Heart right ventricle (tissue), 16 donors: ENCODE measurements around the gene RELL2. TPM values are rescaled to one million over a fixed set of nuclear protein-coding genes. Genes with fewer than 3 reads are reported as not detected.

ENCODE experiments used
- ATAC-seq, 8 donors: fragments of 200-7000 bp; cut with Tn5 transposase; one replicate each; pipeline ENCODE4 v1.9.1; 2020; ENCODE audit warnings: mild to moderate bottlenecking in 8 of 8, moderate library complexity in 8 of 8, moderate number of reproducible peaks in 1 of 8
- DNase-seq, 2 donors: peaks; one replicate each; pipeline ENCODE4 v3.0.0-alpha.2; 2020
- H3K27ac ChIP-seq, 10 donors: fragments of 200-600 bp; sonication (generic) in 2 of 10; one replicate each; pipeline versions ENCODE4 v1.5.0 to v1.8.0; 2020 to 2022; ENCODE audit warnings: mild to moderate bottlenecking in 3 of 10
- H3K27me3 ChIP-seq, 7 donors: fragments of 200-600 bp; one replicate each; pipeline ENCODE4 v1.8.0; 2021 to 2022; ENCODE audit warnings: mild to moderate bottlenecking in 2 of 7
- H3K36me3 ChIP-seq, 9 donors: fragments of 200-600 bp; sonication (generic) in 1 of 9; one replicate each; pipeline versions ENCODE4 v1.5.0 to v1.8.0; 2020 to 2022; ENCODE audit warnings: mild to moderate bottlenecking in 2 of 9
- H3K4me1 ChIP-seq, 9 donors: fragments of 200-600 bp; sonication (generic) in 1 of 9; one replicate each; pipeline versions ENCODE4 v1.5.0 to v1.8.0; 2020 to 2022; ENCODE audit warnings: mild to moderate bottlenecking in 4 of 9
- H3K4me3 ChIP-seq, 10 donors: fragments of 200-600 bp; sonication (generic) in 2 of 10; one replicate each; pipeline versions ENCODE4 v1.5.0 to v1.8.0; 2020 to 2022; ENCODE audit warnings: mild to moderate bottlenecking in 7 of 10, moderate library complexity in 2 of 10
- H3K9me3 ChIP-seq, 11 donors: fragments of 200-600 bp in 10 of 11; sonication (generic) in 2 of 11; one replicate each; pipeline versions ENCODE4 v1.5.0 to v1.8.0; 2013 to 2022; ENCODE audit warnings: mild to moderate bottlenecking in 2 of 11, control low read depth in 1 of 11, moderate library complexity in 1 of 11
- CTCF ChIP-seq, 9 donors: fragments of 200-600 bp; sonication (generic) in 2 of 9; IDR thresholded peaks; one replicate each; pipeline versions ENCODE4 v1.5.0 to v1.8.0; 2021 to 2022; ENCODE audit warnings: antibody characterized with exemption in 9 of 9, mild to moderate bottlenecking in 5 of 9, moderate library complexity in 1 of 9
- WGBS, 2 donors: extraction: QIAGEN DNeasy Blood & Tissue Kit; methylation state at CpG; one replicate each; pipeline ENCODE4 v1.1.7; 2013; ENCODE audit warnings: inconsistent platforms in 1 of 2; 5-methylcytosine and 5-hydroxymethylcytosine counted together
- intact Hi-C, 10 donors: fragments of 100-400 bp; cut with DNase I; formaldehyde crosslinking; loops; one replicate each; pipeline versions ENCODE4 v1.11.1 to v1.14.2; 2022
- polyA plus RNA-seq, 2 donors: library from polyadenylated mRNA; stranded (reverse); fragments of 200-250 nt; gene quantifications; one replicate each; pipeline ENCODE4 v1.2.3, GENCODE V29; 2013
- total RNA-seq, 10 donors: library from RNA; stranded (reverse); fragmentation: NEBNext Ultra II Directional in 3 of 10; extraction: Animal tissue kit (Norgen Biotek cat#: 25700) in 3 of 10; gene quantifications; one replicate each; pipeline versions ENCODE4 v1.2.1 to v1.2.4, GENCODE V29; 2021 to 2023
- donor health status: Arrhythmogenic right ventricular cardiomyopathy.
- donor health status: ischemic (EF 13 %, LVEDD 7.1; RV severe dilation, severe dysfunction).
- donor health status: healthy with polysubstance abuse.
- donor health status: DM: no; HTN: yes; CAD: no.
- donor health status: DM: no; HTN: no; CAD: no.
- donor health status: ischemic (EF 25% LVEDD 6.9; RV normal size, moderate dysfunction).
- donor health status: ischemic (EF 25% LVEDD 5.7; RV mildly dilated, moderate dysfunction).
- donor health status: healthy.
- donor health status: DM: yes; HTN: yes; CAD: no.
- donor health status: Ischemic cardiomyopathy.
- donor health status: ischemic (EF 35%, LVEDD 5.7; RV mildly dilated, moderate dysfunction).
- donor health status: nonischemic (EF 11% LVEDD 7.7; RV severe dilation, severe dysfunction).
- donor health status: DM: yes; HTN: yes; CAD: no.
- donor health status: PGD.
- donor health status: ischemic (EF 29% LVEDD 5.4; RV normal size, mild dysfunction).
- donor health status: nonischemic (EF 23%, LVEDD 6.1; RV moderate dilation, normal function).

RELL2 gene
- total and polyA plus RNA-seq, 12 donors: 0.33 to 3.2 (median 0.64) TPM

- peak overlapping the region in 1 of 10 donors; percentile 27 for H3K4me3 ChIP-seq
- peaks cover 2 to 75% (median 35%) of the 10 kb centered on the region in 9 donors for H3K4me1 ChIP-seq
- intact Hi-C loops: loop anchor here in 1 of 10 donors (5.0 kb wide), 1 partner anchor 199 kb away; no protein-coding TSS in a partner anchor
These were observed 46.9 kb downstream of the RELL2 start for GRCh38 chr5:141683596-141684141.

GRCh38 chr5:141685591-141685990, 48.8 kb downstream of the RELL2 start:
- intact Hi-C loops: no loop called here
- Histone ChIP-seq H3K27ac (no peak overlapping the region), H3K36me3 (no peaks in the 10 kb centered on the region), H3K4me1 (peaks cover 2 to 57% (median 26%) of the 10 kb centered on the region in 9 donors), H3K4me3 (no peak overlapping the region), H3K27me3 (no peaks in the 10 kb centered on the region), H3K9me3 (no peaks in the 10 kb centered on the region)
- DNase-seq (no peak), ATAC-seq (no peak)
- TF ChIP-seq CTCF (IDR thresholded peaks at IDR 0.05): no peak
- 81 to 85% methylated on average over 1 of the region's 1 CpG for WGBS, 2 donors

More at GRCh38 chr5:141683596-141684141, 46.9 kb downstream of the RELL2 start:
- Histone ChIP-seq H3K27me3 (no peaks in the 10 kb centered on the region), H3K36me3 (peaks cover 0 to 10% (median 0%) of the 10 kb centered on the region in 9 donors), H3K27ac (peak overlapping the region in 9 of 10 donors; percentile 29 to 79 (median 56)), H3K9me3 (no peaks in the 10 kb centered on the region)
- TF ChIP-seq CTCF (IDR thresholded peaks at IDR 0.05): no peak
- DNase-seq (no peak), ATAC-seq (no peak)

- no peak overlapping the region for H3K4me3 ChIP-seq
- no peaks in the 10 kb centered on the region for H3K9me3 ChIP-seq
- H3K4me1 ChIP-seq: peaks cover 2 to 50% (median 26%) of the 10 kb centered on the region in 9 donors
- no peaks in the 10 kb centered on the region for H3K36me3 ChIP-seq
- intact Hi-C loops: no loop called here
- 68 to 73% methylated on average over 3 of the region's 3 CpGs for WGBS, 2 donors
- no peak for ATAC-seq
- DNase-seq: no peak
- peak overlapping the region in 3 of 10 donors; percentile 13 to 58 (median 39) for H3K27ac ChIP-seq
- TF ChIP-seq CTCF (IDR thresholded peaks at IDR 0.05): no peak
- H3K27me3 ChIP-seq: no peaks in the 10 kb centered on the region
These were observed 50.0 kb downstream of the RELL2 start for GRCh38 chr5:141686648-141687416.

Other genes starting within 250 kb of the RELL2 start
- gene PCDHGB4, start 249.3 kb upstream of the RELL2 start, total RNA-seq: 10 to 100 TPM in 1 of 10 donors, 1 to 10 TPM in 9; 5.1 to 10.9 (median 7.3) TPM
- gene PCDHGB4, start 249.3 kb upstream of the RELL2 start, polyA plus RNA-seq: 1 to 10 TPM in 1 of 2 donors, under 1 TPM in 1; 0.96 to 3.3 TPM
- 10 to 100 TPM in 1 of 10 donors, 1 to 10 TPM in 9; 7.2 to 11.2 (median 8.7) TPM for gene PCDHGA8, start 244.4 kb upstream of the RELL2 start, total RNA-seq
- gene PCDHGA8, start 244.4 kb upstream of the RELL2 start, polyA plus RNA-seq: 1 to 10 TPM in 1 of 2 donors, under 1 TPM in 1; 0.28 to 3.7 TPM
- 10 to 100 TPM in 2 of 10 donors, 1 to 10 TPM in 8; 6.6 to 12.1 (median 8.2) TPM for gene PCDHGB5, start 239.1 kb upstream of the RELL2 start, total RNA-seq
- 1 to 10 TPM; 1.6 to 3.8 TPM for gene PCDHGB5, start 239.1 kb upstream of the RELL2 start, polyA plus RNA-seq
- 1 to 10 TPM; 4.0 to 8.3 (median 6.0) TPM for gene PCDHGA9, start 234.2 kb upstream of the RELL2 start, total RNA-seq
- gene PCDHGA9, start 234.2 kb upstream of the RELL2 start, polyA plus RNA-seq: 1 to 10 TPM in 1 of 2 donors, under 1 TPM in 1; 0.55 to 7.1 TPM
- 10 to 100 TPM in 1 of 10 donors, 1 to 10 TPM in 9; 4.6 to 10.2 (median 6.6) TPM for gene PCDHGB6, start 229.0 kb upstream of the RELL2 start, total RNA-seq
- 1 to 10 TPM; 1.1 to 5.8 TPM for gene PCDHGB6, start 229.0 kb upstream of the RELL2 start, polyA plus RNA-seq
- 1 to 10 TPM; 4.3 to 7.8 (median 6.7) TPM for gene PCDHGA10, start 224.0 kb upstream of the RELL2 start, total RNA-seq
- 1 to 10 TPM in 1 of 2 donors, under 1 TPM in 1; 0.52 to 3.4 TPM for gene PCDHGA10, start 224.0 kb upstream of the RELL2 start, polyA plus RNA-seq
- gene PCDHGB7, start 219.3 kb upstream of the RELL2 start, total RNA-seq: 10 to 100 TPM in 8 of 10 donors, 1 to 10 TPM in 2; 5.9 to 12.6 (median 10.5) TPM
- gene PCDHGB7, start 219.3 kb upstream of the RELL2 start, polyA plus RNA-seq: 1 to 10 TPM; 1.9 to 5.6 TPM
- gene PCDHGA11, start 215.9 kb upstream of the RELL2 start, total RNA-seq: 1 to 10 TPM; 3.3 to 8.5 (median 5.4) TPM
- gene PCDHGA11, start 215.9 kb upstream of the RELL2 start, polyA plus RNA-seq: 1 to 10 TPM in 1 of 2 donors, under 1 TPM in 1; 0.74 to 7.2 TPM
- gene PCDHGA12, start 206.5 kb upstream of the RELL2 start, total RNA-seq: 1 to 10 TPM; 5.4 to 9.2 (median 6.1) TPM
- 1 to 10 TPM; 1.6 to 5.3 TPM for gene PCDHGA12, start 206.5 kb upstream of the RELL2 start, polyA plus RNA-seq
- 10 to 100 TPM; 12.8 to 19.5 (median 15.9) TPM for gene PCDHGC3, start 161.0 kb upstream of the RELL2 start, total RNA-seq
- gene PCDHGC3, start 161.0 kb upstream of the RELL2 start, polyA plus RNA-seq: 10 to 100 TPM; 43.4 to 48.6 TPM
- gene PCDHGC4, start 152.0 kb upstream of the RELL2 start, total RNA-seq: 1 to 10 TPM; 1.7 to 4.3 (median 3.1) TPM
- 1 to 10 TPM in 1 of 2 donors, under 1 TPM in 1; 0.12 to 5.0 TPM for gene PCDHGC4, start 152.0 kb upstream of the RELL2 start, polyA plus RNA-seq
- gene PCDHGC5, start 147.9 kb upstream of the RELL2 start, total RNA-seq: 1 to 10 TPM; 2.2 to 4.9 (median 3.3) TPM
- 10 to 100 TPM in 1 of 2 donors, under 1 TPM in 1; 0.38 to 10.2 TPM for gene PCDHGC5, start 147.9 kb upstream of the RELL2 start, polyA plus RNA-seq
- 10 to 100 TPM; 27.3 to 93.2 (median 46.9) TPM for gene DIAPH1, start 18.0 kb upstream of the RELL2 start, total RNA-seq
- gene DIAPH1, start 18.0 kb upstream of the RELL2 start, polyA plus RNA-seq: 10 to 100 TPM; 28.4 to 48.6 TPM
- gene HDAC3, start 148 bp upstream of the RELL2 start, total RNA-seq: 10 to 100 TPM; 30.9 to 43.0 (median 32.7) TPM
- 10 to 100 TPM; 27.7 to 38.2 TPM for gene HDAC3, start 148 bp upstream of the RELL2 start, polyA plus RNA-seq
- 1 to 10 TPM; 1.2 to 6.5 (median 2.6) TPM for gene FCHSD1, start 14.4 kb downstream of the RELL2 start, total RNA-seq
- gene FCHSD1, start 14.4 kb downstream of the RELL2 start, polyA plus RNA-seq: 1 to 10 TPM; 2.9 to 6.8 TPM
- 10 to 100 TPM; 10.8 to 21.9 (median 13.4) TPM for gene ARAP3, start 45.2 kb downstream of the RELL2 start, total RNA-seq
- gene ARAP3, start 45.2 kb downstream of the RELL2 start, polyA plus RNA-seq: 10 to 100 TPM; 13.7 to 27.3 TPM
- gene PCDH1, start 241.4 kb downstream of the RELL2 start, total RNA-seq: 10 to 100 TPM in 9 of 10 donors, 1 to 10 TPM in 1; 8.4 to 45.8 (median 17.9) TPM
- 10 to 100 TPM; 16.2 to 21.6 TPM for gene PCDH1, start 241.4 kb downstream of the RELL2 start, polyA plus RNA-seq